Ramos (cell line): ENCODE data around the gene PIGU.
"Not testable (repeated sequence)": the region's sequence is repeated elsewhere in the genome, so short reads cannot be mapped to it uniquely, and the experiment has no call there.

Experiments
- in situ Hi-C: fragments of 300-500 bp; cut with MboI; formaldehyde crosslinking; loops from one replicate; pipeline ENCODE4 v1.14.3; 2022; ENCODE audit warnings: low sequenced_read_pairs; ENCODE audit not compliant: unreplicated experiment

PIGU gene

DNA sequence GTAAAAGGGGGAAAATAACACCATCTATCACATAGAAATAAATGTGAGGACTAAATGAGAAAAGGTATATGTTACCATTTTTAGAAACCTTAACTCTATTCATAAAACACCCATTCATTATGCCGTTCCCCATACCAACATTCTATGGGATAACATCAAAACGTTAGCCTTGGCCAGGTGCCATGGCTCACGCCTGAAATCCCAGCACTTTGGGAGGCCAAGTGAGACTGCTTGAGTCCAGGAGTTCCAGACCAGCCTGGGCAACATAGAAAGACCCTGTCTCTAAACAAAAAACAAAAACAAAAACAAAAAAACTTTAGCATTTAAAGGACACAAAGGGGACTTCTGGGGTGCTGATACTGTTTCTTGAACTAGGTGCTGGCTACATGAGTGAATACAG, 1.3 kb downstream of the PIGU start:
- in situ Hi-C loops: no loop called here

DNA sequence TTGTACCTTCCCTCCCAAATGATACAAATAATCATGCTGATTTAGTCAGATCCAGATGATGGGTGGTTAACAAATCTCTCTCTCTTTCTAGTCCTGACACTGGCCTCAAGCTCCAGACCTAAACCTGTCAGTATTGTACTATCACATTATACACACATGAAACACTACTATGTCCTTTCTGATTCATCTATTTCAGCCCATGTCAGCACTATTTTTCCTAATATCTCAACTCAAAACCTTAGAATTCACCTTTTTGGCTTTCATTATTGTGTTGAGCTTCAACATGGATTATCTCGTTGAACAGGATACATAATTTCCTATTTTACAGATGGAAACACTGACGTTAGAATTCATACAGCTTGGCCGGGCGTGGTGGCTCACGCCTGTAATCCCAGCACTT, 3.5 kb downstream of the PIGU start:
- in situ Hi-C loops: no loop called here

DNA sequence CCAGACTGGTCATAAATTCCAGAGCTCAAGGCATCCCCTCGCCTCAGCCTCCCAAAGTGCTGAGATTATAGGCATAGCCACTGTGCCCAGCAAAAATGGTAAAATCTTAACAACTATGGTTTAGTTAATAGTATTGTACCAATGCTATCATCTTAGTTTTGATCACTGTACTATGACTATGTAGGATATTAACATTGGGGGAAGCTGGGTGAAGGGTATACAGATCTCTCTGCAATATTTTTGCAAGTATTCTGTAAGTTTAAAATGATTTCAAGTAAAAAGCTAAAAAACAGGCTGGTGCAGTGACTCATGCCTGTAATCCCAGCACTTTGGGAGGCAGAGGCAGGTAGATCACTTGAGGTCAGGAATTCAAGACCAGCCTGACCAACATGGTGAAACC, 7.8 kb downstream of the PIGU start:
- in situ Hi-C loops: no loop called here

DNA sequence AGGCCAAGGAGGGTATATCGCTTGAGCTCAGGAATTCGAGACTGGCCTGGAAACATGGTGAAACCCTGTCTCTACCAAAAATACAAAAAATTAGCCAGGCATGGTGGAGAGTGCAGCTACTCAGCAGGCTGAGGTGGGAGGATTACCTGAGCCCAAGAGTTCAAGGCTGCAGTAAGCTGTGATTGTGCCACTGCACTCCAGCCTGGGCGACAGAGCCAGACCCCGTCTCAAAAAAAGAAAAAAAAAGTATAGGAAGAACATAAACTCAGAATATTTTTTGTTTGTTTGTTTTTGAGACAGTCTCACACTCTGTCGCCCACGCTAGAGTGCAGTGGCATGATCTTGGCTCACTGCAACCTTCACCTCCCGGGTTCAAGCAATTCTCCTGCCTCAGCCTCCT, 12.1 kb downstream of the PIGU start:
- in situ Hi-C loops: not testable (repeated sequence)

DNA sequence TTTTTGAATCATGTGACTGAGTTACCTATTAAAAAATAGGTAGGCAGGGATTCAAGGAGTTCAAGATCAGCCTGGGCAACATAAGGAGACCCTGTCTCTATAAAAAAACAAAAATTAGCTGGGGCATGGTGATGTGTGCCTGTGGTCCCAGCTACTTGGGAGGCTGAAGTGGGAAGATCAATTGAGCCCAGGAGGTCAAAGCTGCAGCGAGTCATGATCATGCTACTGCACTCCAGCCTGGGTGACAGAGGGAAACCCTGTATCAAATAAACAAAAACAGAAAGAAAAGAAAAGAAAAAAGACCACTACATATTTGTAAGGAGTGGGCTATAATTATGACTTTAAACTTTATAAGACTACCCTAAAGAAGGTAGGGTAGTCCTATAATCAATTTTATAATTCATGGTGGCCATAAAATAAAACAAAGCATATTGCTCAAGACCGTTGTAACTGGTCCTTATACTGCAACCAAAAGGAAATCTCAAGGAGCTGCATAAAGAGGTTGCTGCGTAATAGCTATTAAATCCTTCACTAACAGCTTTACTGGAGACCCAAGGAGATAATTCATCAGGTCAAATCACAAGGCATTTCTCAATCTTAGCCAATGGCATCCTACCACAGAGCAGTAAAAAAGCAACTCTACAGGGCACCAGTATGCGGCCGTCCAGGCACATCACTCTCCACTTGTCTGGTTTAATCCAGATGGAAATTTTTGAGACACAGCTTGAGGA, 13.5 kb downstream of the PIGU start:
- in situ Hi-C loops: no loop called here

DNA sequence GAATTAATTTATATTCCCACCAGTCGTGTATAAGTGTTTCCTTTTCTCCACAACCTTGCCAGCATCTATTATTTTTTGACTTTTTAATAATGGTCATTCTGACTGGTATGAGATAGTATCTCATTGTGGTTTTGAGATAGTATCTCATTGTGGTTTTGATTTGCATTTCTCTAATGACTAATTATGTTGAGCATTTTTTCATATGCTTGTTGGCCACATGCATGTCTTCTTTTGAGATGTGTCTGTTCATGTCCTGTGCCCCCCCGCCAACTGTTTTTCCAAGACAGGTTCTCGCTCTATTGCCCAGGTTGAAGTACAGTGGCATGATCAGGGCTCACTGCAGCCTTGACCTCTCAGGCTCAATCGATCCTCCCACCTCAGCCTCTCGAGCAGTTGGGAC, 15.1 kb downstream of the PIGU start:
- in situ Hi-C loops: not testable (repeated sequence)

DNA sequence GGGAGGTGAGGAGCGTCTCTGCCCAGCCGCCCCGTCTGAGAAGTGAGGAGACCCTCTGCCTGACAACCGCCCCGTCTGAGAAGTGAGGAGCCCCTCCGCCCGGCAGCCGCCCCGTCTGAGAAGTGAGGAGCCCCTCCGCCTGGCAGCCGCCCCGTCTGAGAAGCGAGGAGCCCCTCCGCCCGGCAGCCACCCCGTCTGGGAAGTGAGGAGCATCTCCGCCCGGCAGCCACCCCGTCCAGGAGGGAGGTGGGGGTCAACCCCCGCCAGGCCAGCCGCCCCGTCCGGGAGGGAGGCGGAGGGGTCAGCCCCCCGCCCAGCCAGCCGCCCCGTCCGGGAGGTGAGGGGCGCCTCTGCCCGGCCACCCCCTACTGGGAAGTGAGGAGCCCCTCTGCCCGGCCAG, 18.2 kb downstream of the PIGU start:
- in situ Hi-C loops: not testable (repeated sequence)

DNA sequence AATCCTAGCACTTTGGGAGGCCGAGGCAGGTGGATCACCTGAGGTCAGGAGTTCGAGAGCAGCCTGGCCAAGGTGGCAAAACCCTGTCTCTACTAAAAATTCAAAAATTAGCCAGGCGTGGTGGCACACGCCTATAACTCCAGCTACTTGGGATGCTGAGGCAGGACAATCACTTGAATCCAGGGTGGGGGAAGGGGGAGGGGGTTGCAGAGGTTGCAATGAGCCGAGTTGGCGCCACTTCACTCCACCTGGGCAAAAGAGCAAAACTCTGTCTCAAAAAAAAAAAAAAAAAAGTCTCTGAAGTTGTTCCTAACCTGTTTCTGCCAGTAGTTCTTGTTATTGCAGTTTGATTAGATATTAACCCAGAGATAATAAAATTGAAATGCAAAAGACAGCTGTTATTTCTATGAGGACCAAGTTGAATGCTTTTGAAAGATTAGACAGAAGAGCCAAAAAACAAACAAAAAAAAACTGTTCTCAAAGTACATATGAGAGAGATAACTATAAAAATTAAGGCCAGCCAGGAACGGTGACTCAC, 22.6 kb downstream of the PIGU start:
- in situ Hi-C loops: no loop called here

DNA sequence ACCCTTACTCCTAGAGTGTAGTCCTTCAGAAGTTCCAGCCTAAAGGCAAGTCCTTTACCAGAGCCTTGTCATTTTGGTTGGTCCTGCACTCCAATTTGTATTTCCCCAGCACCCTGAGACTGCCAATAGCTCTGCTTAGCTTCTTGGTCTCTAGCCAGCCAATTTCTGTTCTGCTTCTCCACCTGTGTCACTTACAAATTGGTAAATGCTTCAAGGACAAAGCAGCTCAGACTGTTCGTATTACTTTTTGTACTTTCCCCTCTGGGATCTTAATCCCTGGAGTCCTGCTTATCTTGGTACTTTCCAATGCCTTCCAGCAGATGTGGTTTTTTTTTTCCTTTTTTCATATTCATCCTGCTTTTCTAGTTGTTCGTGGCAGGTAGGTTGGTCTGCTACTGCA, 25.7 kb downstream of the PIGU start:
- in situ Hi-C loops: no loop called here

DNA sequence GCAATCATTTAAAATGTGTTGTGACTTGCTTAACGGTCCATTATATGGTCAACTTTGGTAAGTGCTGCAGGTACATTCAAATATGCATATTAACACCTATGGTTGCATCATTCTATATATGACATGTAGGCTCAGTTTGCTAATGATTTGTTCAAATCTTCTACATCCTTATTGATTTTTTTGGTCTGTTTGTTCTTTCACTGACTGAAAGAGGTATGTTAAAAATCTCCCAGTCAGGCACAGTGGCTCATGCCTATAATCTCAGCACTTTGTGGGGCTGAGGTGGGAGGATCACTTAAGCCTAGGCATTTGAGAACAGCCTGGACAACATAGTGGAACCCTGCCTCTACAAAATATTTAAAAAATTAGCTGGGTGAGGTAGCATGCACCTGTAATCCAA, 29.2 kb downstream of the PIGU start:
- in situ Hi-C loops: no loop called here

DNA sequence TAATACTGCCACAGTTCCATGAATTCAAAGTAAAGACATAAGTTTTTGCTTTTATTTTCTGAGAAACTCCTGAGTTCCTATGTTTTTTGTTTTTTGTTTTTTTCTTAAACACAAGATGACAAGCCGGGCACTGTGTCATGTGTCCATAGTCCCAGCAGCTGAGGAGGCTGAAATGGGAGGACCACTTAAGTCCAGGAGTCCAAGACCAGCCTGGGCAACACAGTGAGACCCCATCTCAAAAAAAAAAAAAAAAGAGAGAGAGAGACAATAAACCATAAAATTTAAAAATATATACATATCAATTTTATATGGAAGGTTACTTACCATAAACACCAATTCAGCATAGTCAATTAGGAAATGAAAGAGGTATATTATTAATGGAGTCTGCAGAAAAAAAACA, 31.9 kb downstream of the PIGU start:
- in situ Hi-C loops: no loop called here

DNA sequence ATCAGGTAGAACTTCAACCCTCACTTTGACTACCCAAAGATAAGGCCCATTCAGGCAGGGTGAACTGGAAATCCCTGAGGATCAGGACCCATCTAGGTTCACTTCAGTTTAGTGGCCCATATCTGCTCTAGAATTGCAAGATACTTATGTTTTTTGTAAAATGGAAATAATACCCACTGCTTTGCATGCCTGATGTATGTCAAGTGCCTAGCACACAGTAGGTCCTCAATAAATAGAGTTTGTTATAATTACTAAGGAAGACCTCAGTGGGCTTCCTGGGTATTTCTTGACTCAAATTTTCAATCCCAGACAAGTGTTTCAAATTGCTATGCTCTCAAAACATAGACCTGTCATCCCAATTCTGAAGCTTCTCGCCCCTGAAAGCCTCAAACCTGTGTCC, 32.5 kb downstream of the PIGU start:
- in situ Hi-C loops: no loop called here

DNA sequence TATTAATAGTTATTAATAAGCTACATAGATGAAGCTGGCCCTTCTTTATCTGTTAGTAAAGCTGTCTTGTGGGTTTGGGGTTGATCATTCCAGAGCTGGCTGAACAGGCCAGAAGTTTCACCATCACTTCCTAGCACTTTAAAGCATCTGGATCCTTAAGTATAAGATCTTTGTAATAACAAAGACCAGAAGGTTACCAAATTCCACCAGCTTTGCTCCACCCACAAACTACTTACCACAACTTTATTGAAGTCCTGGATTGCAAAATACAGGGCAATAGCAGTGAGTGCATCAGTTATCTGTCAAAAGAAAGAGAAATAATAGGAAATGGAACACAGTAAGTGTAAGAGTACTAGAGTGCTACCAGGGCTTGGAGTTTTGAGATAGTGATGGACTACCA, 33.0 kb downstream of the PIGU start:
- in situ Hi-C loops: no loop called here

DNA sequence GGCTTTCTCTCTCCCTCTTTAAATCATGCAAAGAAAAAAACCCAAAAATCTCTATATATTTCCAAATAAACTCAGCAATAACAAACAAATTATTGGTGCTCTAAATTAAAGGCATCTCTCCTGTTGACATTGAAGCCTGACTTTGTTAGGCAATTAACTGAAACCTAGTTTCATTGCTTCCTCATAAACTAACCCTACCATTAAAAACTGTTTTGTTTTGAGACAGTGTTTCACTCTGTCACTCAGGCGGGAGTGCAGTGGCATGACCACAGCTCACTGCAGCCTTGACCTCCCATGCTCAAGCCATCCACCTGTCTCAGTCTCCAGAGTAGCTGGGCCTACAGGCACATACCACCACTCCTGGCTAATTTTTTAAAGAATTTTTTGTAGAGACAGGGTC, 34.9 kb downstream of the PIGU start:
- in situ Hi-C loops: no loop called here

DNA sequence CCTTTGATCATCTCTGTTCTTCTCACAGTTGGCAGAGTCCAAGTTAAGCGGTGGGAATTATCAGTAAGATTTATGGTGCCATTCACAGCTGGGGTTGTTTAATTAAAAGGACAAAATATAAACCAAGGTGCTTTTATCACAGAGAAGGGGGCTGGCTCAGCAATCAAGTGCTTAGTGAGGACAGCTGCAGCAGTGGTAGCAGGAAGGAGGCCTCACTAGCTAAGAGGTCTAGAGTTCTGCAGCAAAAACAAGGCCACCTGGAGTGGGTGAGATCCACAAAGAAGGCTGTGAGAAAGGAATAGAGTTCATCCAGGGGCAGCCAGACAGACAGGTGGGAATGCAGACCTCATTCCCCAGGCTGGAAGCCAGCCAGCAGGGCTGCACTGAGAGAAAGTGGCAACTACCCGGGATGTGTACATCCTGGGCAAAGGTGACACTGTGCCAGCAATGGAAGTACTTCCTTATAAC, 37.1 kb downstream of the PIGU start:
- in situ Hi-C loops: no loop called here

DNA sequence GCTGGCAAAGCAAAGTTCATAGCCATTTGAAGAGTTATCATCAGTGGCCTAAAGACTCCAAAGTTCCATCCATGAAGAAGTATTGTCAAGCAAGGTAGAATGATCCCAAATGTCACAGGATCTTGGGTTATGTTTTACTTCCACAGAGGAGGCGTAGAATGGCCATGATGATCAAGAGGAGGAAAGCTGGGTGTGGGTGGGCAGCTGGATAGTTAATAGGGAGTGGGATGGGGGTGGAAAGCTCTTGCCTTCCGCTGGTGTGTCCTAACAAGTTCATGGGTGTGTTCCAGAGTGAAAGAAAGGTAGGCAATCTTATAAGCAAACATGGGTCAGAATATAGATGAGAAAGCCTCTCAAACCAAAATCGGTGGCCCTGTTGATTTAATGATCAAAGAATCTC, 38.4 kb downstream of the PIGU start:
- in situ Hi-C loops: no loop called here

DNA sequence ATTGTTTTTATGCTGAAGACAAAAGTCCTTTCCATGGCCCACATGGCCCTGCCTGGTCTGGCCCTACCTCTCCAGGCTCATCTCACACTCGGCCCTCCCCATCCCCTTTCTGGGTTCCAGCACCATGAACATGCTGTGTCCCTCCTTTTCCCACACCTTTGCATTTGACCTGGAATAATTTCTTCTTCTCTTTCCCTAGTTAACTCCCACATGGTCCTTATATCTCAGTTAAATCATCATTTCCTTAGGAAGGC, 38.9 kb downstream of the PIGU start:
- in situ Hi-C loops: no loop called here

DNA sequence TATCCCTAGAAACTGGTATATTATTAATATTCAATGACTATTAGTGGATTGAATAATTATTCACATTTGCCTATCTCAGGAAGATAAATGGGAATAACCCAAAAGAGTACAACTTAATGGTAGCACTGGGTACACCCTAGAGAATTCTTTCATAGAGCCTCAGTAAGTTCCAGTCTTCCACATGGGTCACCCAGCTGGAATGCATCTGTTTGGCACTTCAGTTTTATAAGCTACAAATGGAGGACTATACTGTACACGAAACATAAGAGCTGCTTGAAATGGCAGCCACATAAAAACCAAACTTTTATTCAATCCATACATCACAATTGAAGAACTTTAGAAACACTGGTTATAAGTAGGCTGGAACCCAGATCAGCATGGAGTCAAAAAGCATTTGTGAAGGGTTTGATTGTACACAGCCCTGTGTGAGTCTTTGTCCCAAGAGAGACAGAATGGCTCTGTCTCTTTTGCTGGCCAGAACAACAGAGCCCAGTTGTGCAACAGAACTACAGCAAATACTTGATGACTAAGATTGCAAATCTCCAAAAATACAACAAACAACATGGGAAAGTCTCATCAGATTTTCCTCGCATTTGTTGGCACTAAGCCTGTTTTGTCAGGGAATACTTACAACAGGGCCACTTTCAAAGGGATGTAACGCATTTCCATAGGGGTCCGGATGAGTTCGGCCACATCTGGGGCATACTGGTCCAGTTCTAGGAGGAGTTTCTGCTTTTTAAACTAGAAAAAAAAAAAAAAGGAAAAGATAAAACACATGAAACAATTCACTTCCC, 39.5 kb downstream of the PIGU start:
- in situ Hi-C loops: no loop called here

DNA sequence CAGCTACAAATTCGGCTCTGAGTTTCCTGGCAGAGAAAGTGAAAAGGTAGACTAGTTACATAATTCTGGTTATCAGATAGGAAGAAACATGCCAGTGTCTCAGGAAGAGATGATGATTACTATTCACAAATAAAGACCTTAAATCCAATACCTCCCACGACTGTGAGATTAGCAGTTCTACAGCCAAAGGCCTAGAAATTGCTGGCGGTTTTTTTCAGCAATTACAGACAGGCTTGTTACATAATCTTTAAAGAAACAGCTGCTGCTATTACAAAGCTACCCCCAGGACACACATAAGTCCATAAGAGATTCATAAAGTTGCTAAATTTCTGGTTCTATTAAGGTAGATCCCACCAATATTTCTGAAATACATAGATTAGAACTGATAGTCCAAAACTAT, 40.2 kb downstream of the PIGU start:
- in situ Hi-C loops: no loop called here

DNA sequence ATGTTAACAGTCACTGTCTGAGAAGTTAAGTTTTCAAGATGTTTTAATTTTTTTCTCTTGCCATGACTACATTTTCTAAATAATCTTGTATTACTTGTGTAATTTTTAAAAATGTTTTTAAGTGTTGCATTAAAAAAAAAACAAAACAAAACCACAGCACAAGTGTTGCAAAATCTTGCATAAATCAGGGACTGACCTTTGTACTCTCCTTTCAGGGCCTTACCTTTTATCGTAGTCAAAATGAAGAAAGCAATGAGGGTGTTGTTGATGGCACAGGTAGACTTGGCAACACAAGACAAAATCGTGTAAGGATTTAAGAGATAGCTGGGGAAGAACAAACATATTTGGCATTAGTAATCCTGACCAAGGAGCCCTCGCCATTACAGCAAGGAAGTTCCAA, 42.5 kb downstream of the PIGU start:
- in situ Hi-C loops: no loop called here

DNA sequence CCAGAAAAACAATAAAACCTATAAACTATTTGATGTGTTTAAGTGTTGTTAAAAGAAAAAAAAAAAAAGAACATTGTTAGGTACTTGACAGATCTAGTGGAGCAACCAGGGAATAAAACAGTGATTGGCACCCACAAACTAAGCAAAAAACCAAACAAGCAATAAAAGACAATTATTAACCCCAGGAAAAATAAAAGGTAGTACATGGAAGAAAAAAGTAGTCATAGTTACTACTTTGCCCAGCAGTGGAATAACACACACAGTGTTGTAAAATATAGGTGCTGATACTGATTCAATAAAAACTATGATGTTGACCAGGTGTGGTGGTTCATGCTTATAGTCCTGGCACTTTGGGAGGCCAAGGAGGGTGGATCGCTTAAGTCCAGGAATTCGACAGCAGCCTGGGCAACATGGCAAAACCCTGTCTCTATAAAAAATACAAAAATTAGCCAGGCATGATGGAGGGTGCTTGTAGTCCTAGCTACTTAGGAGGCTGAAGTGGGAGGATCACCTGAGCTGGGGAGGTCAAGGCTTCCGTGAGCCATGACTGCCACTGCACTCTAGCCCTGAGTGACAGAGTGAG, 43.9 kb downstream of the PIGU start:
- in situ Hi-C loops: no loop called here

DNA sequence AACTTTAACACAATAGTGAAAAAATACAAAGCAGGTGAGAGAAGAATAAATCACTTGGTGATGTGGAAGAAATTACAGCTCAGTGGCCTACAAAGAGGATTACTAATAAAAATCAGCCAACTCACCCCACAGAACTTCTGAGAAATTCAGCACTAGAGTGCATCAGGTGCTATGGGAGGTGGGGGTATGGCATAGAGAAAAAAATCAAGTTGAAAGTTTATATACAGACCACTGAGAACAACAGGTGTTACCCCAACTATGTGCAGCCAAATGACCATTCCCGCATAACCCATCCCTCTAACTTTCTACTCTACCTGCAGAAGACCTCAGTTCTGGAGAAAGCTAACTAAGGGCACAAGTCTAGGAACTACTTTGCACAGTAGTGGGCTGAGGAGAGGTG, 47.0 kb downstream of the PIGU start:
- in situ Hi-C loops: no loop called here
